ENCODE results near the gene MORN3. TPM values are rescaled to one million over a fixed set of nuclear protein-coding genes. Genes with fewer than 3 reads are reported as not detected.

MORN3 gene
- polyA plus RNA-seq, 1 donor (not counting 4 experiments of a cell fraction or from before 2014, with no cell fraction given) = 0.30 TPM

DNA sequence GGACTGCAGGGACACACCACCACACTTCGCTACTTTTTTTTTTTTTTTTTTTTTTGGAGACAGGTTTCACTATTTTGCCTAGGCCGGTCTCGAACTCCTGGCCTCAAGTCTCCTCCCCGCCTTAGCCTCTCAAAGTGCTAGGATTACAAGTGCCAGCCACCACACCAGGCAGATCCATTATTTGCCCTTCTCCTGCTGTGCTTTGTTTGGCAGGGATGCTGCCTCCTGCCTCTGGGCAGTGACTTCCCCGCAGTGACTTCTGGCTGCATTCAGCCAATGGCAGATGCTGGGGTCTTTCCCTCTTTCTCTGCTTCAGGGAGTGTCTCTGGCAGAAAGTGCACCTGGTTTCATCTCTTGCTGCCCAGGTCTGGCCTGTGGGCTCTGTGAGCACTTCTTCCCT is 6.7 kb upstream of the MORN3 start:
- TF ChIP-seq, protein P1, sequence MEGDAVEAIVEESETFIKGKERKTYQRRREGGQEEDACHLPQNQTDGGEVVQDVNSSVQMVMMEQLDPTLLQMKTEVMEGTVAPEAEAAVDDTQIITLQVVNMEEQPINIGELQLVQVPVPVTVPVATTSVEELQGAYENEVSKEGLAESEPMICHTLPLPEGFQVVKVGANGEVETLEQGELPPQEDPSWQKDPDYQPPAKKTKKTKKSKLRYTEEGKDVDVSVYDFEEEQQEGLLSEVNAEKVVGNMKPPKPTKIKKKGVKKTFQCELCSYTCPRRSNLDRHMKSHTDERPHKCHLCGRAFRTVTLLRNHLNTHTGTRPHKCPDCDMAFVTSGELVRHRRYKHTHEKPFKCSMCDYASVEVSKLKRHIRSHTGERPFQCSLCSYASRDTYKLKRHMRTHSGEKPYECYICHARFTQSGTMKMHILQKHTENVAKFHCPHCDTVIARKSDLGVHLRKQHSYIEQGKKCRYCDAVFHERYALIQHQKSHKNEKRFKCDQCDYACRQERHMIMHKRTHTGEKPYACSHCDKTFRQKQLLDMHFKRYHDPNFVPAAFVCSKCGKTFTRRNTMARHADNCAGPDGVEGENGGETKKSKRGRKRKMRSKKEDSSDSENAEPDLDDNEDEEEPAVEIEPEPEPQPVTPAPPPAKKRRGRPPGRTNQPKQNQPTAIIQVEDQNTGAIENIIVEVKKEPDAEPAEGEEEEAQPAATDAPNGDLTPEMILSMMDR (optimal IDR thresholded peaks at IDR 0.05 in 1 of 3, IDR thresholded peaks at IDR 0.05 in 1 of 3, conservative IDR thresholded peaks at IDR 0.05 in 1 of 3; ENCODE audit: extremely low read depth in 1 of 3, insufficient read depth in 2 of 3, low read length in 3 of 3) = no peak
- TF ChIP-seq EZH2 (IDR thresholded peaks at IDR 0.05; ENCODE audit: low read length) = no peak
- H2AFZ ChIP-seq (ENCODE audit: control insufficient read depth, low read length) = no peak overlapping the region
- no peak overlapping the region for H3K27ac ChIP-seq (ENCODE audit: control insufficient read depth, insufficient read depth, low read length)
- no peaks in the 10 kb centered on the region for H3K9me3 ChIP-seq (ENCODE audit: control insufficient read depth, low read depth, low read length)
- no peaks in the 10 kb centered on the region for H3K36me3 ChIP-seq (ENCODE audit: control insufficient read depth in 2 of 2, extremely low read depth in 1 of 2, insufficient read depth in 2 of 2, low read length in 2 of 2)
- H3K79me2 ChIP-seq (ENCODE audit: control insufficient read depth, insufficient read depth, low read length) = no peaks in the 10 kb centered on the region
- DNase-seq (ENCODE audit: low read depth, low spot score) (no peak), FAIRE-seq (no peak)
- no peaks in the 10 kb centered on the region for H4K20me1 ChIP-seq (ENCODE audit: control insufficient read depth, extremely low read depth, insufficient read depth, low read length)
- no peaks in the 10 kb centered on the region for H3K9me1 ChIP-seq (ENCODE audit: control insufficient read depth, extremely low read depth, insufficient read depth, low read length)
- no peak overlapping the region for H3K4me2 ChIP-seq (ENCODE audit: control insufficient read depth, extremely low read depth, insufficient read depth, low read depth, low read length)
- dilution Hi-C loops (cut with MboI; ENCODE audit: extremely low pct_ligation_motif_present, low sequenced_read_pairs) = no loop called here
- peaks cover 12% of the 10 kb centered on the region for H3K4me1 ChIP-seq (ENCODE audit: control insufficient read depth, extremely low read depth, insufficient read depth, low read length)
- no peaks in the 10 kb centered on the region for H3K27me3 ChIP-seq (ENCODE audit: control insufficient read depth, extremely low read depth, insufficient read depth, low read length)
- H3K9ac ChIP-seq (ENCODE audit: control insufficient read depth, extremely low read depth, insufficient read depth, low read length) = no peak overlapping the region
- H3K4me3 ChIP-seq (ENCODE audit: control insufficient read depth in 2 of 3, extremely low read depth in 1 of 3, insufficient read depth in 2 of 3, low read depth in 1 of 3, low read length in 3 of 3) = no peak overlapping the region

DNA sequence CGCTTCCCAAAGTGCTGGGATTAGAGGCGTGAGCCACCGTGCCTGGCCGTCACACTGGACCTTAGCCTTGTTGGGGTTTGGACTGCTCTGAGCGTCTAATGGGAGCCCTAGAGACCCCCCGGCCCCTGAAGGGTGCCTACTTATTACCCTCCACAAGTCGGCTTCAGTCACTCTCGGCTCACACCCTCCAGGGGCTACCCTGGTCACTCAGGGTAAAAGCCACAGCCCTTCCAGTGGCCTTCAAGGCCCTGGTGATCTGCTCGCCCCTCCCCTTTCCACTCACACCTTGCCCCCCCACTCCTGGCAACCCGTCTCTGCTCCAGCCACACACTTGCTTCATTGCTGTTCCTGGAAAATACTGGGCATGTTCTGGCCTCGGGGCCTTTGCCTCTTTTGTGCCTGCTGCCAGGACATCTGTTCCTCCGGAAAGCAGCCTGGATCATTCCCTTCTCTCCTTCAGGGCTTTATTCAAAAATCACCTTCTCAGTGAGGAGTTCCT is 3.6 kb upstream of the MORN3 start:
- Histone ChIP-seq H3K9ac (ENCODE audit: control insufficient read depth, extremely low read depth, insufficient read depth, low read length) (peak overlapping the region; percentile 67), H2AFZ (ENCODE audit: control insufficient read depth, low read length) (peak overlapping the region; percentile 87), H3K9me3 (ENCODE audit: control insufficient read depth, low read depth, low read length) (no peaks in the 10 kb centered on the region), H3K79me2 (ENCODE audit: control insufficient read depth, insufficient read depth, low read length) (no peaks in the 10 kb centered on the region), H3K36me3 (ENCODE audit: control insufficient read depth in 2 of 2, extremely low read depth in 1 of 2, insufficient read depth in 2 of 2, low read length in 2 of 2) (no peaks in the 10 kb centered on the region), H3K9me1 (ENCODE audit: control insufficient read depth, extremely low read depth, insufficient read depth, low read length) (no peaks in the 10 kb centered on the region), H3K27ac (ENCODE audit: control insufficient read depth, insufficient read depth, low read length) (peak overlapping the region; percentile 70), H4K20me1 (ENCODE audit: control insufficient read depth, extremely low read depth, insufficient read depth, low read length) (no peaks in the 10 kb centered on the region), H3K27me3 (ENCODE audit: control insufficient read depth, extremely low read depth, insufficient read depth, low read length) (no peaks in the 10 kb centered on the region), H3K4me1 (ENCODE audit: control insufficient read depth, extremely low read depth, insufficient read depth, low read length) (peaks cover 16% of the 10 kb centered on the region), H3K4me3 (ENCODE audit: control insufficient read depth in 2 of 3, extremely low read depth in 1 of 3, insufficient read depth in 2 of 3, low read depth in 1 of 3, low read length in 3 of 3) (peak overlapping the region in 1 of 3 experiments; percentile 67), H3K4me2 (ENCODE audit: control insufficient read depth, extremely low read depth, insufficient read depth, low read depth, low read length) (peak overlapping the region; percentile 74)
- no peak for FAIRE-seq
- no peak for DNase-seq (ENCODE audit: low read depth, low spot score)
- TF ChIP-seq, protein P1 (optimal IDR thresholded peaks at IDR 0.05 in 1 of 3, IDR thresholded peaks at IDR 0.05 in 1 of 3, conservative IDR thresholded peaks at IDR 0.05 in 1 of 3; ENCODE audit: extremely low read depth in 1 of 3, insufficient read depth in 2 of 3, low read length in 3 of 3) = no peak
- no peak for TF ChIP-seq EZH2 (IDR thresholded peaks at IDR 0.05; ENCODE audit: low read length)
- dilution Hi-C loops (cut with MboI; ENCODE audit: extremely low pct_ligation_motif_present, low sequenced_read_pairs) = no loop called here

Measured in keratinocyte (primary cell).